Gastroesophageal sphincter (tissue), 3 donors: ENCODE results near the gene NUP107.

Source experiments
- CTCF ChIP-seq, 4 experiments: fragments of 200-600 bp in 2 of 4; fragments of 450-650 bp in 2 of 4; sonication (generic) in 1 of 4; IDR thresholded peaks; one replicate each; pipeline ENCODE4 v1.5.1; 2017 to 2019; ENCODE audit warnings: antibody characterized with exemption in 4 of 4, mild to moderate bottlenecking in 2 of 4, moderate library complexity in 2 of 4
- POLR2A ChIP-seq, 2 donors: fragments of 450-650 bp; IDR thresholded peaks; one replicate each; pipeline ENCODE4 v1.6.1; 2017; ENCODE audit warnings: antibody characterized with exemption in 2 of 2, mild to moderate bottlenecking in 2 of 2, moderate library complexity in 1 of 2

DNA sequence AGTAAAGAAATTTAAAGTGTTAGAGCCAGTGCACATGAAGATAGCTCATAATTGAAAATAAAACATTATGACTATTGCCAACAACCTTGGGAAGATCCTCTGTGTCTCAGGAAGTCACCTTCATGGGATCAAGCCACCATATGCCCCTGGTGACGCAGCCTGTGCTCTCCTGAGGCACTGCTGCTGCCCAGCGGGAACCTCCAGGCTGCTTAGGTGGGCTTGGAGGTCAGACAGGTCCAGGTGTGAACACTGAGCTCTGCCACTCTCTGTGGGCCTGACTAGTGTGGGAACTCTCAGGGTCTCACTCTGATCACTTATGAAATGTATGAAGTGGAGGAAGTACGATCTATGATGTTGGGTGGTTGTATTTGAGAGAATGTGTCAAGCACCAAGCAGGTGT is 75.9 kb downstream of the NUP107 start:
- TF ChIP-seq POLR2A (IDR thresholded peaks at IDR 0.05): no peak
- no peak for TF ChIP-seq CTCF (IDR thresholded peaks at IDR 0.05)
